Activated T-helper 1 cell treated with anti-CD3 and anti-CD28 coated beads, Interleukin-2, amount 50 U/mL, for 16 hours (primary cell): ENCODE results near the gene KAT2B.

Experiments used
- DNase-seq, 2 donors: peaks; one replicate each; pipeline ENCODE4 v3.0.0-alpha.2; 2020; ENCODE audit warnings: low read depth in 1 of 2, low spot score in 1 of 2

Gene KAT2B

DNA sequence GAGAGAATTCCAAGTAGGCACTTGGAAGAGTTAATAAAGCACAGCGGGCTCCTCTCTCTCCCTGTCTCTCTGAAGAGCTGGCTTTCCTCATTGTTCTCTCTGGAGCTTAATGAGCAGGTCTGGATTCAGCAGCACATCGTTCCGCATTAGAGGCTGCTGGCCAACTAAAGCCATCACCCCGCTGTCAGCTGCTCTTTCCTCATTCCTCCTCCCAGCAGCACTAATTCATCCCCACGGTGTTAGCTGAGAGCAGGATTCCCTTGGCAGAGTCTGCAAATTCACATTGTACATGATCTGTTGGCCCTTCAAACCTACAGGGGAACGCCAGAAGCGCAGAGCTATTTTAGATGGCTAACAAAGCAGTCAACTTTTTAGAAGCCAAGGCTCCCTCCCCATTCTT, 101.6 kb downstream of the KAT2B start:
- no peak for DNase-seq

DNA sequence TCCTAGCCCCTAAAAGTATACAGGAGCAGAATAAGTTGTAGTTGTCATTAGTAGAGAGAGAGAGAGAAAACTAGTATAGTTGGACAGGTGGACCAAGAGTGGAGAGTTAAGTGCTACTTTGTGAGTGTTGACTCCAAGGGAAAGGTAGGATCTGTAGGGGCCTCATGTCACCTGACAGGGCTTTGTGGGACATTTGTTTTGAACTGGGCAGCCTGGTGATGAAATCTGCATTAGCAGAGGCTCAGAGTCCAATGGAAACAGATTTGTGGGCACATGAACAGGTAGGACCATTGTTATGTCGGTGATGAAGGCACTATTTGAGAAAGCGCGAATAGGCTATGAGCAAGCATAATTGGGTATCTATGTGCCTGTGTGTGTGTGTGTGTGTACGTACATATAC, 102.3 kb downstream of the KAT2B start:
- no peak for DNase-seq

DNA sequence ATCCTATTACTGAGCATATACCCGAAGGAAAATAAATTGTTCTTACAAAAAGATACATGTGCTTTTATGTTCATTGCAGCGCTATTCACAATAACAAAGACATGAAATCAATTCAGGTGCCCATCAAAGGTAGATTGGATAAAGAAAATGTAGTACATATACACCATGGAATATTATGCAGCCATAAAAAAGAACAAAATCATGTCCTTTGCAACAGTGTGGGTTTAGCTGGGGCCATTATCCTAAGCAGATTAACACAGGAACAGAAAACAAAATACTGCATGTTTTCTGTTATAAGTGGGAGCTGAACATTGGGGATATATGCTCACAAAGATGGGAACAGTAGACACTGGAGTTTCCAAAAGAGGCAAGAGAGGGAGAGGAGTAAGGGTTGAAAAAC, 103.3 kb downstream of the KAT2B start:
- no peak for DNase-seq

- DNase-seq = no peak
Measured at GRCh38 chr3:20145874-20146273, 105.6 kb downstream of the KAT2B start.

DNA sequence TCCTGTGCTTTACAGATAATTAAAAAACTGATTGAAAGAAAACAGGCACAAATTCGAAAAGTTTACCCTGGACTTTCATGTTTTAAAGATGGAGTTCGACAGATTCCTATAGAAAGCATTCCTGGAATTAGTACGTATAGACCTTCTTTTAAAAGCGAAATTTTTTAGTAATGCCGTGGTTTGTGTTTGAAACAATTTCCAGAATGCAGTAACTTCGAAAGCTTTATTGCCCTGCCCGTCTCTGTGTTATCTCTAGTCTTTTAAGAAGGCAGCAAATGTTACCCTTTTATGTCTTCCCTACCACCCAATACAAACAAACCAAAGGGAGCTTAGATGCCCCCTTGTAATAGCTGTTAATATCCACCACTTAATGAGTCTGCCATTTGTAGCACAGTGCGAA, 106.1 kb downstream of the KAT2B start:
- no peak for DNase-seq

- no peak for DNase-seq
Measured at GRCh38 chr3:20147361-20147760, 107.1 kb downstream of the KAT2B start.

DNA sequence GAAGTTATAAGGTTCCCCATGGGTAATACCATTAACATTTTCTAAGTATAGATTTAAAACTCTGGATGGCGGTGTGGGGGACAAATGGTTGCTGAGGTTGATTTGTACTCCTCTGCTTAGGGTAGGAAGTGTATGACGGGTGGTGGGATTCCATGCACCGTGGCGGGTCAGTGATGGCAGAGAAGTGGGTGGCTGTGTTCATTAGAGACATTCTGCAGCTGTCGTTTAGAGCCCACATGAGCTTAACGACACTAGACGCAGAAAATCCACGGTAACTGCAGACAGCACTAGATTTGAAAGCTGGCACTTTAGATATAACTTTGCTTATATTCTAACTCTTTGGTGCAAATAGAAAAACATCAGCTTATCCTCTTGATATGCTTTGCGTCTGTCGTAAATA, 108.2 kb downstream of the KAT2B start:
- no peak for DNase-seq

DNA sequence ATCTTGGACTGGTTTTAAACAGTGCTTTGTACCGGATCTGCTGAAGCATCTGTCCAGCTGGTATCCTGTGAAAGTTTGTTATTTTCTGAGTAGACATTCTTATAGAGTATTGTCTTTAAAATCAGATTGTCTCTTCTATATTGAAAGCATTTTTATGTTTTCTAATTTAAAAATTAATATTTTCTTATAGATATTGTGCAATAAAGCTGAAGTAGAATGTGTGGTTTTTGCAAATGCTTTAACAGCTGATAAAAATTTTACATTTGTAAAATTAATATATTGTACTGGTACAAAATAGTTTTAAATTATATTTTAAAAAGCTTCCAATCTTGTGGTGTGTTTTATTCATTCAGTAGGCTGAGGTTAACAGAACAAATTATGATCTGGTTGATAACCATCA, 113.8 kb downstream of the KAT2B start:
- DNase-seq = no peak

GRCh38 chr3:20154928-20155327, 114.7 kb downstream of the KAT2B start:
- DNase-seq = no peak

GRCh38 chr3:20160230-20160629, 120.0 kb downstream of the KAT2B start:
- no peak for DNase-seq

GRCh38 chr3:20161714-20162113, 121.5 kb downstream of the KAT2B start:
- no peak for DNase-seq

GRCh38 chr3:20173844-20174410, 133.7 kb downstream of the KAT2B start:
- no peak for DNase-seq

DNA sequence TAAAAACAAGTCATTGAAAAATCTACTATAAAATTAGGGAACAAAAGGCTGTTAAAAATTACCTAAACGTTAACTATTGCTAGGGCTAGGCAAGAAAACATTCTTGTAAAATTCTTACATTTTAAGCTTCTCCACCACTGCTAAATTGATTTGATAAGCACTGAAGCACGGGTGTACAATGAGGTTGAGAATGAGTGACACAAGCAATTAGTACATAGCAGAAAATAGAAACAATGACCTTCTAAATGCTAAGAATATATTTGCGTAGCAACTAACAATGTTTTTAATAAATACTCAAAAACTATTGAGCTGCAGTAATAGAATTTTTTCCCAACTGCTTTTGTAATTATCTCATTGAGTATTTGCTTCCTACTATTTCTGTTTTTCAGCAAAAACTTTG, 141.0 kb downstream of the KAT2B start:
- no peak for DNase-seq

DNA sequence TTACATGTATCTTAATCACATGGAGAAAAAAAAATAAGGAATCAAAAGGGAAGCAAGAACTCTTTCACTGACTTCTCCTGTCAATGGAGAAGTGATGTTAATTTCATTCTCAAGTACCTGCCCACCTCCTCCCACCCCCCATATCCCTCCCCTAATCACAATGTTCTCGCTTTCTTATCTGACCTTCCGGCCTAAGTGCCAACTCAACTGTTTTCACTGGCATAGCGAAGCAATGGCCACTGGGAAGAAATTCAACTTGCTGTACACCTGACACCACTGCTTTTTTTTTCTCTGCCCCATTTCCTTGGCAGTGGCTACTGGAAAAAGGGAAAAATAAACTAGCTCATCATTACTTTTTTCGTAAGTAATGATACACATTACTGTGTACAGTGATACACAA, 142.0 kb downstream of the KAT2B start:
- no peak for DNase-seq

- DNase-seq = no peak
Measured at GRCh38 chr3:20185331-20185678, 145.1 kb downstream of the KAT2B start.

- peak; percentile 99 to 100 for DNase-seq
Measured at GRCh38 chr3:20185679-20186599, 145.7 kb downstream of the KAT2B start, which contains the start of gene SGO1. SGO1 (minus strand) TSS chr3:20186206; CDS start chr3:20184027, 2,179 bp downstream.

DNA sequence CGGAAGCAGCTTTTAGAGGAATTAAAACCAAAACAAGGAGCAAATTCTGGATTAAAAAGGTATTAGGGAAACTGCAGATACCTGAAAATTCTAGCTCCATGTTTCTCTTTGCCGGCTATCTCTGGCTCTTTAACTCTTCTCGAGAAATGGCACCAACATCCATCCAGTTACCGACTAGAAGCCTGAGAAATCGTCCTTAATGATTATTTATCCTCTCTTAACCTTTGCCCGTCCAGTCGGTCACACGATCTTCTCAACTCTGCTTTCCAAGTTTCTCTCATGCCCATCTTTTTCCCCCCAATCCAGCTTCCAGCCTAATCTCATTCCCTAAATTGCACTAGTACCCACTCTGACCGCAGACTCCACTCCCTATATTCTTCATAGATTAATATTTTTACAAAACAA, 146.4 kb downstream of the KAT2B start:
- no peak for DNase-seq

GRCh38 chr3:20190991-20191390, 150.7 kb downstream of the KAT2B start:
- no peak for DNase-seq

- DNase-seq = no peak
Measured at GRCh38 chr3:20194793-20195460, 154.7 kb downstream of the KAT2B start.

DNA sequence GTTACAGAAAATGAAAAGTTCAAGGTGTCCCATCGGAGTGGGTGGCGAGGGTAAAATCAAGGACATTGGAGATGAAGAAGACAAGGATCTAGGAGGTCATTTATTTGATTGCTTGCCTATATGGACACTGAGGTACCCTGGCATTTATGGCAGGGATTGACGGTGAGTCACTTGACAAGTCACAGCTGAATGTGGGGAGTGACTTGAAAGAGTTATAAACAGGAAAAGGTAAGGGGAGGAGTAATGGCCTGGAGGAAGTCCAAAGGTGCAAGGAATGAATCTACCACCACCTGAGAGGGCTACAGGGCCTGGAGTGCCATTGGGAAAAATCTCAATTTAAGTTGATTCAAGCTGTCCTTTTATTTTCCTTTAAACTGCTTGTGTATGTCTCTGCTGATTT, 157.5 kb downstream of the KAT2B start:
- no peak for DNase-seq

DNA sequence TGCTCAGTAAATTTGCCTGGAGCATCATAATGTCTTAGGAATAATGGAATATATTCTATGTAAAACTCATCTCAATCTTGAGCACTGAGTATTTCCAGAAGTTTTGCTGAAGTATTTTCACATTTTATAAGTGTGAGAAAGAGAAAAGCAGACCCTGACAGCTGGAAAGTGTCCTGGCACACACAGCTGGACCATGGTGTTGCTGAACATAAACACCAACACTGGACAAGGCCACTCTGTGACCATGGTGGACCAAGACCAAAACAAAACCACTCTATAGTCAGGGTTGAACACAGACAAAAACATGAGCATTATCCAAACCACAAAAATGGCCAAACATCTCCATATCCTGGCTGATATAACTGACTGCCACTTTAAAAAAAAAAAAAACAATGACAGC, 160.9 kb downstream of the KAT2B start:
- DNase-seq = no peak
